ENCODE data around the gene RORB.

RORB gene

GRCh38 chr9:74609671-74610405, 112.7 kb downstream of the RORB start:
- no peak for DNase-seq

GRCh38 chr9:74610523-74611061, 113.5 kb downstream of the RORB start:
- DNase-seq, result no peak

- no peak for DNase-seq
Measured at GRCh38 chr9:74630228-74630627, 133.1 kb downstream of the RORB start.

- DNase-seq, result no peak
Measured at GRCh38 chr9:74639112-74639511, 142.0 kb downstream of the RORB start.

- DNase-seq, result no peak
Measured at GRCh38 chr9:74642376-74642775, 145.2 kb downstream of the RORB start.

GRCh38 chr9:74643303-74643923, 146.3 kb downstream of the RORB start:
- DNase-seq, result peak; percentile 36

GRCh38 chr9:74644023-74644422, 146.9 kb downstream of the RORB start:
- no peak for DNase-seq

GRCh38 chr9:74645007-74645639, 148.0 kb downstream of the RORB start:
- DNase-seq, result no peak

- DNase-seq, result no peak
Measured at GRCh38 chr9:74653410-74654080, 156.4 kb downstream of the RORB start.

GRCh38 chr9:74662674-74663073, 165.5 kb downstream of the RORB start:
- no peak for DNase-seq

- DNase-seq, result no peak
Measured at GRCh38 chr9:74663439-74663838, 166.3 kb downstream of the RORB start.

GRCh38 chr9:74666625-74667316, 169.6 kb downstream of the RORB start:
- no peak for DNase-seq

- no peak for DNase-seq
Measured at GRCh38 chr9:74672237-74672636, 175.1 kb downstream of the RORB start.

GRCh38 chr9:74674077-74674476, 176.9 kb downstream of the RORB start:
- DNase-seq, result no peak

- DNase-seq, result no peak
Measured at GRCh38 chr9:74681906-74682305, 184.8 kb downstream of the RORB start.

GRCh38 chr9:74683322-74683721, 186.2 kb downstream of the RORB start:
- no peak for DNase-seq

GRCh38 chr9:74691058-74691457, 193.9 kb downstream of the RORB start:
- DNase-seq, result no peak

GRCh38 chr9:74696520-74696919, 199.4 kb downstream of the RORB start:
- no peak for DNase-seq

- no peak for DNase-seq
Measured at GRCh38 chr9:74697535-74697934, 200.4 kb downstream of the RORB start.

GRCh38 chr9:74711341-74711740, 214.2 kb downstream of the RORB start:
- DNase-seq, result no peak

- no peak for DNase-seq
Measured at GRCh38 chr9:74718709-74719108, 221.6 kb downstream of the RORB start.

GRCh38 chr9:74719306-74719705, 222.2 kb downstream of the RORB start:
- DNase-seq, result no peak

All from NCI-H2029 (cell line).